ENCODE measurements around the gene STRN4. TPM values are rescaled to one million over a fixed set of nuclear protein-coding genes. Genes with fewer than 3 reads are reported as not detected.

STRN4 gene
- total RNA-seq, 1 experiment from 2014 or later: 143 TPM

DNA sequence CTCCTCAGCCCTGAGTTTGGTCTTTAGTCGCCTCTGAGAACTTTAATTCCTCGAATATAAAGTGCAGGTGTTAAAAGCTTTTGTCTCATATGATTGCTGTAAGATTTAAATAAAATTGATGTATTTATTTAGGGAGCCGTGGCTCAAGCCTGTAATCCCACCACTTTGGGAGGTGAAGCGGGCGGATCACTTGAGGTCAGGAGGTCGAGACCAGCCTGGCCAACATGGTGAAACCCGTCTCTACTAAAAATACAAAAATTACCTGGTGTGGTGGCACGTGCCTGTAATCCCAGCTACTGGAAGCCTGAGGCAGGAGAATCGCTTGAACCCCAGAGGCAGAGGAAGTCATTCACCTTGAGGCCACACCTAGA lies 42.7 kb upstream of the STRN4 start:
- peaks cover 18 to 30% of the 10 kb centered on the region in 2 experiments for H3K4me1 Mint-ChIP-seq
- Histone ChIP-seq H3K4me2 (ENCODE audit: insufficient read depth, insufficient read length, low read length) (no peak overlapping the region), H3K23ac (ENCODE audit: insufficient read length, low read depth, low read length) (no peak overlapping the region), H3K27me3 (ENCODE audit: insufficient read depth, low read length) (no peaks in the 10 kb centered on the region; the same call in 1 of the 2 replicates), H3K4me1 (ENCODE audit: insufficient read depth, low read length) (peaks cover 5% of the 10 kb centered on the region; the same call in 1 of the 2 replicates), H3K4ac (ENCODE audit: low read depth, low read length) (no peak overlapping the region), H3K79me2 (ENCODE audit: insufficient read depth, low read length) (peaks cover 32% of the 10 kb centered on the region; the same call in 1 of the 2 replicates), H4K20me1 (ENCODE audit: control insufficient read depth, insufficient read depth, insufficient read length) (peaks cover 4% of the 10 kb centered on the region), H3K9ac (ENCODE audit: extremely low read depth, insufficient read length, low read length) (no peak overlapping the region), H3K56ac (ENCODE audit: insufficient read length, low read depth, low read length) (no peak overlapping the region), H2BK12ac (ENCODE audit: insufficient read length, low read depth, low read length) (no peak overlapping the region), H2BK5ac (ENCODE audit: insufficient read length, low read length) (no peak overlapping the region), H4K5ac (ENCODE audit: insufficient read length, low read depth, low read length) (no peak overlapping the region), H2AK5ac (ENCODE audit: insufficient read length, low read length) (peak overlapping the region; percentile 43), H3T11ph (ENCODE audit: low read length) (no peak overlapping the region), H4K8ac (replicated peaks; ENCODE audit: insufficient read length, low read depth, low read length) (no peak overlapping the region), H4K91ac (ENCODE audit: insufficient read length, low read depth, low read length) (no peak overlapping the region), H3K18ac (ENCODE audit: insufficient read length, low read depth, low read length) (peak overlapping the region; percentile 39), H2BK15ac (ENCODE audit: low read depth, low read length) (no peak overlapping the region), H3K23me2 (ENCODE audit: insufficient read length, low read depth, low read length, poor library complexity, severe bottlenecking) (peaks cover 23% of the 10 kb centered on the region), H3K9me3 (ENCODE audit: control insufficient read depth, low read depth, low read length) (no peaks in the 10 kb centered on the region), H3K14ac (ENCODE audit: insufficient read depth, low read length) (no peak overlapping the region), H3K27ac (ENCODE audit: insufficient read length, low read depth, low read length) (no peak overlapping the region), H2BK20ac (ENCODE audit: low read depth, low read length, poor library complexity, severe bottlenecking) (no peak overlapping the region), H2BK120ac (ENCODE audit: low read depth, low read length, poor library complexity, severe bottlenecking) (no peak overlapping the region), H3K79me1 (ENCODE audit: insufficient read depth, low read depth, low read length, poor library complexity, severe bottlenecking) (no peaks in the 10 kb centered on the region), H2AFZ (ENCODE audit: low read length) (no peak overlapping the region)
- H3K27me3 Mint-ChIP-seq (ENCODE audit: low read depth): peaks cover 18% of the 10 kb centered on the region
- WGBS (ENCODE audit: extremely low coverage, insufficient read length, low lambda C conversion rate): no CpG with 5 or more reads among the region's 9 CpGs
- no peak for DNase-seq
- peaks cover 17 to 29% (median 23%) of the 10 kb centered on the region in 3 experiments for H3K36me3 Mint-ChIP-seq (ENCODE audit: insufficient read depth in 1 of 3, low read depth in 3 of 3)
- peak overlapping the region in 1 of 2 experiments; percentile 100; a peak in 2 of 5 replicates for H3K4me3 Mint-ChIP-seq
- TF ChIP-seq, protein P1, sequence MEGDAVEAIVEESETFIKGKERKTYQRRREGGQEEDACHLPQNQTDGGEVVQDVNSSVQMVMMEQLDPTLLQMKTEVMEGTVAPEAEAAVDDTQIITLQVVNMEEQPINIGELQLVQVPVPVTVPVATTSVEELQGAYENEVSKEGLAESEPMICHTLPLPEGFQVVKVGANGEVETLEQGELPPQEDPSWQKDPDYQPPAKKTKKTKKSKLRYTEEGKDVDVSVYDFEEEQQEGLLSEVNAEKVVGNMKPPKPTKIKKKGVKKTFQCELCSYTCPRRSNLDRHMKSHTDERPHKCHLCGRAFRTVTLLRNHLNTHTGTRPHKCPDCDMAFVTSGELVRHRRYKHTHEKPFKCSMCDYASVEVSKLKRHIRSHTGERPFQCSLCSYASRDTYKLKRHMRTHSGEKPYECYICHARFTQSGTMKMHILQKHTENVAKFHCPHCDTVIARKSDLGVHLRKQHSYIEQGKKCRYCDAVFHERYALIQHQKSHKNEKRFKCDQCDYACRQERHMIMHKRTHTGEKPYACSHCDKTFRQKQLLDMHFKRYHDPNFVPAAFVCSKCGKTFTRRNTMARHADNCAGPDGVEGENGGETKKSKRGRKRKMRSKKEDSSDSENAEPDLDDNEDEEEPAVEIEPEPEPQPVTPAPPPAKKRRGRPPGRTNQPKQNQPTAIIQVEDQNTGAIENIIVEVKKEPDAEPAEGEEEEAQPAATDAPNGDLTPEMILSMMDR (conservative IDR thresholded peaks at IDR 0.05): no peak
- H3K27ac Mint-ChIP-seq: peak overlapping the region in 2 of 3 experiments; percentile 52 to 77; a peak in 2 of 7 replicates
- no peaks in the 10 kb centered on the region; a peak in 1 of 5 replicates for H3K9me3 Mint-ChIP-seq
